GM12873 (cell line): ENCODE measurements around the gene STAB1.

Experiments used
- TF ChIP-seq, protein P1 (sequence below): IDR thresholded peaks from 2 replicates; pipeline ENCODE4 v1.5.1; 2012; ENCODE audit warnings: low read depth, mild to moderate bottlenecking, moderate library complexity, low read length, control low read depth; ENCODE audit not compliant: insufficient read depth; ENCODE audit errors: missing control alignments

Gene STAB1

DNA sequence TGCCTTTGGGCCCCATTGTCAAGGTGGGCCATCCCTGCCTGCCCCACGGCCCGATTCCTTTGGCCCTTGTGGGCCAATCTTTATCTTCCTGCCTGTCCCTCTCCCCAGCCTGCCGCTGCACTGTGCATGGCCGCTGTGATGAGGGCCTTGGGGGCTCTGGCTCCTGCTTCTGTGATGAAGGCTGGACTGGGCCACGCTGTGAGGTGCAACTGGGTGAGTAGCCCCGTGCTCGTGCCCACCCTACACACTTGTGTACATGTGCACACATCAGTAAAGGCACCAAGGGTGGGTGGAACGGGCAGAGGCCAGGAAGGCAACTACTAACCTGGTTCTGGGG, 26.3 kb downstream of the STAB1 start:
- TF ChIP-seq, protein P1, sequence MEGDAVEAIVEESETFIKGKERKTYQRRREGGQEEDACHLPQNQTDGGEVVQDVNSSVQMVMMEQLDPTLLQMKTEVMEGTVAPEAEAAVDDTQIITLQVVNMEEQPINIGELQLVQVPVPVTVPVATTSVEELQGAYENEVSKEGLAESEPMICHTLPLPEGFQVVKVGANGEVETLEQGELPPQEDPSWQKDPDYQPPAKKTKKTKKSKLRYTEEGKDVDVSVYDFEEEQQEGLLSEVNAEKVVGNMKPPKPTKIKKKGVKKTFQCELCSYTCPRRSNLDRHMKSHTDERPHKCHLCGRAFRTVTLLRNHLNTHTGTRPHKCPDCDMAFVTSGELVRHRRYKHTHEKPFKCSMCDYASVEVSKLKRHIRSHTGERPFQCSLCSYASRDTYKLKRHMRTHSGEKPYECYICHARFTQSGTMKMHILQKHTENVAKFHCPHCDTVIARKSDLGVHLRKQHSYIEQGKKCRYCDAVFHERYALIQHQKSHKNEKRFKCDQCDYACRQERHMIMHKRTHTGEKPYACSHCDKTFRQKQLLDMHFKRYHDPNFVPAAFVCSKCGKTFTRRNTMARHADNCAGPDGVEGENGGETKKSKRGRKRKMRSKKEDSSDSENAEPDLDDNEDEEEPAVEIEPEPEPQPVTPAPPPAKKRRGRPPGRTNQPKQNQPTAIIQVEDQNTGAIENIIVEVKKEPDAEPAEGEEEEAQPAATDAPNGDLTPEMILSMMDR, result no peak

DNA sequence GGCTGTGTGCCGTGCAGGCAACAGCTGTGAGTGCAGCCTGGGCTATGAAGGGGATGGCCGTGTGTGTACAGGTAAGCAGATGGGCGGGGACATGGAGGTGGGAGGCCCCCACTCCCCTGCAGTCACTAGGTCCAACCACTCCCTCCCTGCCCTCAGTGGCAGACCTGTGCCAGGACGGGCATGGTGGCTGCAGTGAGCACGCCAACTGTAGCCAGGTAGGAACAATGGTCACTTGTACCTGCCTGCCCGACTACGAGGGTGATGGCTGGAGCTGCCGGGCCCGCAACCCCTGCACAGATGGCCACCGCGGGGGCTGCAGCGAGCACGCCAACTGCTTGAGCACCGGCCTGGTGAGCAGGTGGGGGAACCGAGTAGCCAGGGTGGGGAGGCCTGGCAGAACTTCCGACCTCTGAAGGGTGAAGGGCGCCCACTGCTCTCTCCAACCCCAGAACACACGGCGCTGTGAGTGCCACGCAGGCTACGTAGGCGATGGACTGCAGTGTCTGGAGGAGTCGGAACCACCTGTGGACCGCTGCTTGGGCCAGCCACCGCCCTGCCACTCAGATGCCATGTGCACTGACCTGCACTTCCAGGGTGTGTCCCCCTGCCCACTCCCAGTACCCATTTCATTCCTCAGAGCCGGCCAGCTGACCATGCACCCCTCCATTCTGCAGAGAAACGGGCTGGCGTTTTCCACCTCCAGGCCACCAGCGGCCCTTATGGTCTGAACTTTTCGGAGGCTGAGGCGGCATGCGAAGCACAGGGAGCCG, 26.9 kb downstream of the STAB1 start:
- TF ChIP-seq, protein P1, result no peak

DNA sequence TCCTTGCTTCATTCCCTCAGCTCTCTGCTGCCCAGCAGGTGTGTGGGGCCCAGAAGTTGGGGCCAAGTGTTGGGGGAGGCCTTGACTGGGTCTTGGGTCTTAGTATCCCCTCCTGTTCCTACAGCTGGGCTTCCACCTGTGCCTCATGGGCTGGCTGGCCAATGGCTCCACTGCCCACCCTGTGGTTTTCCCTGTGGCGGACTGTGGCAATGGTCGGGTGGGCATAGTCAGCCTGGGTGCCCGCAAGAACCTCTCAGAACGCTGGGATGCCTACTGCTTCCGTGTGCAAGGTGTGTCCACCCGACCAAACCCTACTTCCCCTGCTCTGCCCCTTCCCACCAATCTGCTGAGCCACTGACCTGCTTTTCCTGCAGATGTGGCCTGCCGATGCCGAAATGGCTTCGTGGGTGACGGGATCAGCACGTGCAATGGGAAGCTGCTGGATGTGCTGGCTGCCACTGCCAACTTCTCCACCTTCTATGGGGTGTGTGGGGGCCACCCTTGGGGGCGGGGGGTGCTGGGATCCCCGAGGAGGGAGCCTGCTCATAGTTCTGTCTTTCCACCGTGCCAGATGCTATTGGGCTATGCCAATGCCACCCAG, 27.6 kb downstream of the STAB1 start:
- TF ChIP-seq, protein P1, result no peak

DNA sequence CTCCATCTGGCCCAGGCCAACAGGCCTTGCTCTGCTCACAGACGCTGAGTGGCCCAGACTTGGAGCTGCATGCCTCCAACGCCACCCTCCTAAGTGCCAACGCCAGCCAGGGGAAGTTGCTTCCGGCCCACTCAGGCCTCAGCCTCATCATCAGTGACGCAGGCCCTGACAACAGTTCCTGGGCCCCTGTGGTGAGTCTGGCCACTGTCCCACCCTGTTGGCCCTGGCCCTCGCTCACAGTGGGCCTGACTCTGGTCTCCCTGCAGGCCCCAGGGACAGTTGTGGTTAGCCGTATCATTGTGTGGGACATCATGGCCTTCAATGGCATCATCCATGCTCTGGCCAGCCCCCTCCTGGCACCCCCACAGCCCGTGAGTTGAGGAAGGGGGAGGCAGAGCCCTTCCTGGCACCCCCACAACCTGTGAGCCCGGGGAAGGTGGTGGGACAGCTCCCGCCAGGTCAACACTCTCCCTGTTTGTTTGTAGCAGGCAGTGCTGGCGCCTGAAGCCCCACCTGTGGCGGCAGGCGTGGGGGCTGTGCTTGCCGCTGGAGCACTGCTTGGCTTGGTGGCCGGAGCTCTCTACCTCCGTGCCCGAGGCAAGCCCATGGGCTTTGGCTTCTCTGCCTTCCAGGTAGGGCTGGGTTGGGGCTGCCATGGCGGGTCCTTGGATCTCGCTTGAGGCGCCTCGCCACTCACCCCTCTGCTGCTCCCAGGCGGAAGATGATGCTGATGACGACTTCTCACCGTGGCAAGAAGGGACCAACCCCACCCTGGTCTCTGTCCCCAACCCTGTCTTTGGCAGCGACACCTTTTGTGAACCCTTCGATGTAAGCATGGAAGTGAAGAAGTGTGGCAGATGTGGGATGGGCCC, 28.5 kb downstream of the STAB1 start:
- TF ChIP-seq, protein P1, result no peak

DNA sequence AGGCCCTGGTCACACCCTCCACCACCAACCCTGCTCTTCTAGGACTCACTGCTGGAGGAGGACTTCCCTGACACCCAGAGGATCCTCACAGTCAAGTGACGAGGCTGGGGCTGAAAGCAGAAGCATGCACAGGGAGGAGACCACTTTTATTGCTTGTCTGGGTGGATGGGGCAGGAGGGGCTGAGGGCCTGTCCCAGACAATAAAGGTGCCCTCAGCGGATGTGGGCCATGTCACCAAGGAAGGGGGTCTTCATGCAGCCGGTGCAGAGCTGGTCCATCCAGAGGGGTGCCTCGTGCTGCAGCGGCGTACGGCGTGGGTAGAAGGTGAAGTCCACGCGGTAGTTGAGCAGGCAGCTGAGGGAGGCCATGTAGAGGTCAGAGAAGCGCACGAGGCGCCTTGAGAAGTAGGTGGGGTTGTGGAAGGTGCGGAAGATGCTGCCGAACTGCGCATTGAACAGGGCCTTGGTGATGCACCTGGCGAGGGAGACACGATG, 29.2 kb downstream of the STAB1 start:
- TF ChIP-seq, protein P1, result no peak

DNA sequence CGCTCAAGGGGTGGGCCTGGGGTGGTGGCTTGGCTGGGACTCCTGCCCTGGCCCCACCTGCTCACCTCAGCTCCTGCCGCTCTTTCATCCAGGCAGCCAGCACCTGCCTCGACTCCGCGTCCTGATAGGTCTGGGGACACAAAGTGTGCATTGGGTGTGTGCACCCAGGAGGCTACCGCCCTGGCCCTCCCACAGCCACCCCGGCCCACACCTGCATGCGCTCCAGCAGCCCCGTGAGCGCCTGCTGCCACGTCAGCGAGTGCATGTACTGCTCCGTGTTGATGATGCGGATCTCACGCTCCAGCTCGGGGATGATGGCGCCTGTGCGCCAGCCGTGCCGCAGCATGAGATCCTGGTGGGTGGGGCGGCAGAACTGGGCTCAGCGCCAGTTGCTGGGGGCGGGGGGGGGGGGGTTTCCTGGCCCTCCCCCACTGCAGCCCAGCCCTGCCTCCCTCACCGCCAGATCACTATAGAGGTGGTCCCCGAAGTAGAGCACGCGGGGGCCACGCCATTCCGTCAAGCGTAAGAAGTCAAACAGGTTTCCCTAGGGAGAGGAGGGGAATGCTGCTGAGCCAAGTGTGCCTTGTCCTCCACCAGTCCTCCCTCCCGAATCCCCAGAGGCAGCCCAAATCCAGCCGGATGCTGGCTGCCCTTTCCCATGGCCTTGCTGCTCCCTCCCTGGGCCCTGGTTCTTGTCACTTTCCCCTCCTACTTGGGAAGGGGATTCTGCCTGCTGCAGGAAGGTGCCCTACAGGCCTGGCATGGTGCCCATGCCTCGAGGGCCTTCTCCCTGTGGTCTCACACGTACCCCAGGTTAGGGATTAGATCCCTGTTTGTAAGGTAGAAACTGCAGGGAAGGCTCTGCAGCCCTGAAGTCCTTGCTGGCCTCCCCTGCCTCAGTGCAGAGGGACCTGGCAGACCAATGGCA, 29.9 kb downstream of the STAB1 start:
- TF ChIP-seq, protein P1, result no peak
